Measurements from ENCODE around the gene RSBN1L.

The RSBN1L gene

GRCh38 chr7:77661816-77662215 is 34.4 kb upstream of the RSBN1L start:
- H3K9ac ChIP-seq (ENCODE audit: low read length): no peak overlapping the region
- H3K4me3 ChIP-seq (ENCODE audit: low read depth, low read length): no peak overlapping the region
- H3K9me3 ChIP-seq (ENCODE audit: control insufficient read depth, insufficient read depth, low read depth, low read length): no peaks in the 10 kb centered on the region
- no peaks in the 10 kb centered on the region for H3K4me1 ChIP-seq (ENCODE audit: control insufficient read depth, insufficient read depth, low read length)
- peaks cover 32% of the 10 kb centered on the region for H3K36me3 ChIP-seq (ENCODE audit: control insufficient read depth, insufficient read depth, low read length)
- no peak overlapping the region for H3K27ac ChIP-seq (ENCODE audit: low read depth, low read length)
- no peaks in the 10 kb centered on the region for H3K27me3 ChIP-seq (ENCODE audit: control insufficient read depth, insufficient read depth, low read length)

GRCh38 chr7:77662869-77663268 is 33.4 kb upstream of the RSBN1L start:
- H3K36me3 ChIP-seq (ENCODE audit: control insufficient read depth, insufficient read depth, low read length): peaks cover 26% of the 10 kb centered on the region
- H3K27ac ChIP-seq (ENCODE audit: low read depth, low read length): no peak overlapping the region

GRCh38 chr7:77664715-77665114 is 31.5 kb upstream of the RSBN1L start:
- no peaks in the 10 kb centered on the region for H3K4me1 ChIP-seq (ENCODE audit: control insufficient read depth, insufficient read depth, low read length)
- no peaks in the 10 kb centered on the region for H3K9me3 ChIP-seq (ENCODE audit: control insufficient read depth, insufficient read depth, low read depth, low read length)
- H3K27ac ChIP-seq (ENCODE audit: low read depth, low read length): no peak overlapping the region
- H3K9ac ChIP-seq (ENCODE audit: low read length): no peak overlapping the region
- H3K4me3 ChIP-seq (ENCODE audit: low read depth, low read length): no peak overlapping the region
- H3K36me3 ChIP-seq (ENCODE audit: control insufficient read depth, insufficient read depth, low read length): peaks cover 16% of the 10 kb centered on the region
- H3K27me3 ChIP-seq (ENCODE audit: control insufficient read depth, insufficient read depth, low read length): no peaks in the 10 kb centered on the region

More at GRCh38 chr7:77662869-77663268, 33.4 kb upstream of the RSBN1L start:
- Histone ChIP-seq H3K27me3 (ENCODE audit: control insufficient read depth, insufficient read depth, low read length) (no peaks in the 10 kb centered on the region), H3K4me1 (ENCODE audit: control insufficient read depth, insufficient read depth, low read length) (no peaks in the 10 kb centered on the region), H3K4me3 (ENCODE audit: low read depth, low read length) (no peak overlapping the region), H3K9me3 (ENCODE audit: control insufficient read depth, insufficient read depth, low read depth, low read length) (no peaks in the 10 kb centered on the region), H3K9ac (ENCODE audit: low read length) (no peak overlapping the region)

- no peaks in the 10 kb centered on the region for H3K9me3 ChIP-seq (ENCODE audit: control insufficient read depth, insufficient read depth, low read depth, low read length)
- no peak overlapping the region for H3K9ac ChIP-seq (ENCODE audit: low read length)
- H3K27ac ChIP-seq (ENCODE audit: low read depth, low read length): no peak overlapping the region
- H3K27me3 ChIP-seq (ENCODE audit: control insufficient read depth, insufficient read depth, low read length): no peaks in the 10 kb centered on the region
- H3K4me3 ChIP-seq (ENCODE audit: low read depth, low read length): no peak overlapping the region
- H3K4me1 ChIP-seq (ENCODE audit: control insufficient read depth, insufficient read depth, low read length): no peaks in the 10 kb centered on the region
- H3K36me3 ChIP-seq (ENCODE audit: control insufficient read depth, insufficient read depth, low read length): peaks cover 14% of the 10 kb centered on the region
Observed at GRCh38 chr7:77665161-77665560, 31.1 kb upstream of the RSBN1L start.

- Histone ChIP-seq H3K4me1 (ENCODE audit: control insufficient read depth, insufficient read depth, low read length) (no peaks in the 10 kb centered on the region), H3K27ac (ENCODE audit: low read depth, low read length) (no peak overlapping the region), H3K36me3 (ENCODE audit: control insufficient read depth, insufficient read depth, low read length) (peaks cover 10% of the 10 kb centered on the region), H3K4me3 (ENCODE audit: low read depth, low read length) (no peak overlapping the region), H3K9me3 (ENCODE audit: control insufficient read depth, insufficient read depth, low read depth, low read length) (no peaks in the 10 kb centered on the region), H3K27me3 (ENCODE audit: control insufficient read depth, insufficient read depth, low read length) (no peaks in the 10 kb centered on the region), H3K9ac (ENCODE audit: low read length) (no peak overlapping the region)
Observed at GRCh38 chr7:77667459-77668086, 28.7 kb upstream of the RSBN1L start.

GRCh38 chr7:77674878-77675277 is 21.4 kb upstream of the RSBN1L start:
- no peak overlapping the region for H3K4me3 ChIP-seq (ENCODE audit: low read depth, low read length)
- H3K27me3 ChIP-seq (ENCODE audit: control insufficient read depth, insufficient read depth, low read length): no peaks in the 10 kb centered on the region
- H3K36me3 ChIP-seq (ENCODE audit: control insufficient read depth, insufficient read depth, low read length): no peaks in the 10 kb centered on the region
- no peak overlapping the region for H3K9ac ChIP-seq (ENCODE audit: low read length)
- H3K27ac ChIP-seq (ENCODE audit: low read depth, low read length): no peak overlapping the region
- no peaks in the 10 kb centered on the region for H3K4me1 ChIP-seq (ENCODE audit: control insufficient read depth, insufficient read depth, low read length)
- no peaks in the 10 kb centered on the region for H3K9me3 ChIP-seq (ENCODE audit: control insufficient read depth, insufficient read depth, low read depth, low read length)

- Histone ChIP-seq H3K9ac (ENCODE audit: low read length) (no peak overlapping the region), H3K4me3 (ENCODE audit: low read depth, low read length) (no peak overlapping the region)
Observed at GRCh38 chr7:77679608-77680007, 16.7 kb upstream of the RSBN1L start.

GRCh38 chr7:77680266-77680665 is 16.0 kb upstream of the RSBN1L start:
- H3K4me3 ChIP-seq (ENCODE audit: low read depth, low read length): no peak overlapping the region
- H3K36me3 ChIP-seq (ENCODE audit: control insufficient read depth, insufficient read depth, low read length): peaks cover 13% of the 10 kb centered on the region
- H3K27me3 ChIP-seq (ENCODE audit: control insufficient read depth, insufficient read depth, low read length): no peaks in the 10 kb centered on the region
- no peak overlapping the region for H3K27ac ChIP-seq (ENCODE audit: low read depth, low read length)
- H3K9ac ChIP-seq (ENCODE audit: low read length): no peak overlapping the region
- H3K4me1 ChIP-seq (ENCODE audit: control insufficient read depth, insufficient read depth, low read length): peaks cover 14% of the 10 kb centered on the region
- no peaks in the 10 kb centered on the region for H3K9me3 ChIP-seq (ENCODE audit: control insufficient read depth, insufficient read depth, low read depth, low read length)

More at GRCh38 chr7:77679608-77680007, 16.7 kb upstream of the RSBN1L start:
- peaks cover 13% of the 10 kb centered on the region for H3K36me3 ChIP-seq (ENCODE audit: control insufficient read depth, insufficient read depth, low read length)
- no peak overlapping the region for H3K27ac ChIP-seq (ENCODE audit: low read depth, low read length)
- H3K27me3 ChIP-seq (ENCODE audit: control insufficient read depth, insufficient read depth, low read length): no peaks in the 10 kb centered on the region
- no peaks in the 10 kb centered on the region for H3K9me3 ChIP-seq (ENCODE audit: control insufficient read depth, insufficient read depth, low read depth, low read length)
- H3K4me1 ChIP-seq (ENCODE audit: control insufficient read depth, insufficient read depth, low read length): peaks cover 8% of the 10 kb centered on the region

- Histone ChIP-seq H3K9ac (ENCODE audit: low read length) (no peak overlapping the region), H3K27me3 (ENCODE audit: control insufficient read depth, insufficient read depth, low read length) (no peaks in the 10 kb centered on the region), H3K4me3 (ENCODE audit: low read depth, low read length) (no peak overlapping the region), H3K9me3 (ENCODE audit: control insufficient read depth, insufficient read depth, low read depth, low read length) (no peaks in the 10 kb centered on the region), H3K4me1 (ENCODE audit: control insufficient read depth, insufficient read depth, low read length) (peaks cover 21% of the 10 kb centered on the region), H3K36me3 (ENCODE audit: control insufficient read depth, insufficient read depth, low read length) (peaks cover 13% of the 10 kb centered on the region), H3K27ac (ENCODE audit: low read depth, low read length) (no peak overlapping the region)
Observed at GRCh38 chr7:77684030-77684429, 12.2 kb upstream of the RSBN1L start.

GRCh38 chr7:77685233-77685632 is 11.0 kb upstream of the RSBN1L start:
- Histone ChIP-seq H3K9ac (ENCODE audit: low read length) (no peak overlapping the region), H3K36me3 (ENCODE audit: control insufficient read depth, insufficient read depth, low read length) (peaks cover 17% of the 10 kb centered on the region), H3K27me3 (ENCODE audit: control insufficient read depth, insufficient read depth, low read length) (no peaks in the 10 kb centered on the region), H3K9me3 (ENCODE audit: control insufficient read depth, insufficient read depth, low read depth, low read length) (no peaks in the 10 kb centered on the region), H3K4me3 (ENCODE audit: low read depth, low read length) (no peak overlapping the region), H3K4me1 (ENCODE audit: control insufficient read depth, insufficient read depth, low read length) (peaks cover 21% of the 10 kb centered on the region), H3K27ac (ENCODE audit: low read depth, low read length) (no peak overlapping the region)

- H3K4me1 ChIP-seq (ENCODE audit: control insufficient read depth, insufficient read depth, low read length): peaks cover 22% of the 10 kb centered on the region
- no peaks in the 10 kb centered on the region for H3K9me3 ChIP-seq (ENCODE audit: control insufficient read depth, insufficient read depth, low read depth, low read length)
- H3K4me3 ChIP-seq (ENCODE audit: low read depth, low read length): no peak overlapping the region
- no peak overlapping the region for H3K27ac ChIP-seq (ENCODE audit: low read depth, low read length)
- H3K27me3 ChIP-seq (ENCODE audit: control insufficient read depth, insufficient read depth, low read length): no peaks in the 10 kb centered on the region
- H3K36me3 ChIP-seq (ENCODE audit: control insufficient read depth, insufficient read depth, low read length): peaks cover 22% of the 10 kb centered on the region
- no peak overlapping the region for H3K9ac ChIP-seq (ENCODE audit: low read length)
Observed at GRCh38 chr7:77687100-77687746, 9.0 kb upstream of the RSBN1L start.
